ENCODE measurements around the gene HSPBP1. TPM values are rescaled to one million over a fixed set of nuclear protein-coding genes. Genes with fewer than 3 reads are reported as not detected.

The HSPBP1 gene
- total and polyA plus RNA-seq, 9 of the 15 experiments (the other 6 are each of a cell fraction or from before 2014, with no cell fraction given) = 0.83 to 81.3 (median 21.8) TPM

GRCh38 chr19:55246462-55247451 lies 33.2 kb downstream of the HSPBP1 start:
- Histone ChIP-seq H3K4me2 (ENCODE audit: insufficient read depth, low read length) (no peak overlapping the region), H3K4me3 (no peak overlapping the region), H2AFZ (ENCODE audit: low read depth, low read length) (no peak overlapping the region), H3K9me1 (ENCODE audit: control insufficient read depth, insufficient read depth, low read length) (peaks cover 3% of the 10 kb centered on the region), H3K9me3 (replicated peaks; ENCODE audit: control insufficient read depth, insufficient read depth, low read depth, low read length) (no peaks in the 10 kb centered on the region), H4K20me1 (replicated peaks; ENCODE audit: control insufficient read depth, insufficient read depth, low read length) (peaks cover 47% of the 10 kb centered on the region), H3K27ac (ENCODE audit: extremely low read depth, low read depth, low read length) (no peak overlapping the region), H3K9ac (ENCODE audit: insufficient read depth in 1 of 2, low read depth in 2 of 2, low read length in 2 of 2) (peak overlapping the region in 1 of 2 experiments; percentile 68; a peak in 2 of 4 replicates), H3K36me3 (ENCODE audit: control insufficient read depth, insufficient read depth, low read length) (peaks cover 92% of the 10 kb centered on the region), H3K4me1 (replicated peaks in 1 of 2; ENCODE audit: control insufficient read depth in 2 of 2, insufficient read depth in 2 of 2, low read length in 2 of 2) (peaks cover 5 to 35% of the 10 kb centered on the region in 2 experiments; a peak in 4 of 5 replicates), H3K79me2 (ENCODE audit: control insufficient read depth, insufficient read depth, low read length) (peaks cover 47% of the 10 kb centered on the region), H3K27me3 (ENCODE audit: control insufficient read depth in 2 of 2, insufficient read depth in 2 of 2, low read length in 2 of 2) (no peaks in the 10 kb centered on the region; a peak in 1 of 5 replicates)
- no TSS peak for BruUV-seq (replicated peaks)
- in situ Hi-C loops (cut with MboI) = no loop called here
- 79% methylated on average over 35 of the region's 40 CpGs for WGBS (ENCODE audit: insufficient coverage, low coverage, missing lambda C conversion rate)
- intact Hi-C loops (cut with micrococcal nuclease) = no loop called here
- peak; percentile 42 for TF ChIP-seq CBFA2T3 (IDR thresholded peaks at IDR 0.05)
- peak; percentile 64 for TF ChIP-seq TCF3 (CRISPR knock-in tag; IDR thresholded peaks at IDR 0.05)
- no peak for TF ChIP-seq RB1 (IDR thresholded peaks at IDR 0.05; ENCODE audit: low read depth)
- TF ChIP-seq ARID3A (IDR thresholded peaks at IDR 0.05; ENCODE audit: borderline replicate concordance, low read depth, low read length) = no peak
- TF ChIP-seq BDP1 (IDR thresholded peaks at IDR 0.05; ENCODE audit: insufficient read depth, insufficient read length) = no peak
- TF ChIP-seq MAFK (IDR thresholded peaks at IDR 0.05; ENCODE audit: low read length) = no peak
- TF ChIP-seq RBFOX2 (IDR thresholded peaks at IDR 0.05; ENCODE audit: low read depth, low read length) = peak; percentile 33; the same call in 1 of the 2 replicates
- no peak for TF ChIP-seq CBX8 (IDR thresholded peaks at IDR 0.05; ENCODE audit: borderline replicate concordance, extremely low read depth, low read depth, low read length, poor library complexity, severe bottlenecking)
- TF ChIP-seq POLR2G (IDR thresholded peaks at IDR 0.05; ENCODE audit: low read depth, low read length) = peak; percentile 53
- TF ChIP-seq ZNF707 (CRISPR knock-in tag; conservative IDR thresholded peaks at IDR 0.05) = no peak
- 0 out of 2 replicates have a peak, but pooled peaks have one; percentile 13 for TF ChIP-seq CBFA2T2 (conservative IDR thresholded peaks at IDR 0.05)
- TF ChIP-seq ZBTB33 (CRISPR knock-in tag; IDR thresholded peaks at IDR 0.05) = peak; percentile 98
- no peak for TF ChIP-seq STAT5A (IDR thresholded peaks at IDR 0.05; ENCODE audit: borderline replicate concordance, low read length)
- TF ChIP-seq POLR2AphosphoS5 (IDR thresholded peaks at IDR 0.05; ENCODE audit: control insufficient read depth, insufficient read depth, low read depth, low read length) = 0 out of 2 replicates have a peak, but pooled peaks have one; percentile 13
- TF ChIP-seq YY1 (IDR thresholded peaks at IDR 0.05; ENCODE audit: borderline replicate concordance in 1 of 3, control insufficient read depth in 1 of 3, extremely low read depth in 1 of 3, insufficient read depth in 3 of 3, insufficient read length in 1 of 3, insufficient replicate concordance in 2 of 3, low read depth in 1 of 3, low read length in 2 of 3) = peak in 2 of 3 experiments; percentile 13 to 34
- ChIA-PET POLR2A (interaction anchor here (0.5 to 2.9 kb wide), 7 partner anchors 10 to 160 kb away, joined by 3 to 26 read pairs (median 3); partner anchors contain the start of gene PPP6R1), CTCF (ENCODE audit: low intra/inter-chr PET ratio) (no interaction called here)
- FAIRE-seq (peak; percentile 26), DNase-seq (ENCODE audit: extremely low read depth in 1 of 4, low spot score in 3 of 4) (peak in 2 of 4 experiments; percentile 51 to 53), ATAC-seq (no peak)
